HG03103 (cell line): Measurements from ENCODE around the gene EXOC4.

Experiments
- ATAC-seq: cut with Tn5 transposase; IDR thresholded peaks from one replicate; pipeline ENCODE4 v1.9.1; 2021; ENCODE audit warnings: low read depth; ENCODE audit not compliant: unreplicated experiment

EXOC4 gene

GRCh38 chr7:134037991-134038390 lies 785.1 kb downstream of the EXOC4 start:
- no peak for ATAC-seq

DNA sequence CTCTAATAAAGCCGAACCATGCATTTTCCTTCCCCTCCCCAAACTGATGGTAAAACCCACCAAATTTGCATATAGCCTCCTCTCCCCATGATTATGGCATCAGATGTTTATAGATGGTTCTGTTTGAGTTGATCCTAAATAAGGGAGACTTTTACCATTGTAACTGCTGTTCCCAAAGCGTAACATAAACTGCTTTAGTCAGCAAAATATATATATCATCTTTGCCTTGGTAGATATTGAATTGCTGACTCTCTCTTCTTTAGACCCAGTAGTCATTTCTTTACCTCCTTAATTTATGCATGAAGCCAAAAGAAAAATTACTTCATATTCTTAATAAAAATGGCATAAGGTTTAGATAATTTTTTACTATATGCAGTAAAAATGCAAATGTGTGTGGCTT lies 788.1 kb downstream of the EXOC4 start:
- ATAC-seq: no peak

- ATAC-seq: no peak
Measured at GRCh38 chr7:134041477-134041876, 788.6 kb downstream of the EXOC4 start.

DNA sequence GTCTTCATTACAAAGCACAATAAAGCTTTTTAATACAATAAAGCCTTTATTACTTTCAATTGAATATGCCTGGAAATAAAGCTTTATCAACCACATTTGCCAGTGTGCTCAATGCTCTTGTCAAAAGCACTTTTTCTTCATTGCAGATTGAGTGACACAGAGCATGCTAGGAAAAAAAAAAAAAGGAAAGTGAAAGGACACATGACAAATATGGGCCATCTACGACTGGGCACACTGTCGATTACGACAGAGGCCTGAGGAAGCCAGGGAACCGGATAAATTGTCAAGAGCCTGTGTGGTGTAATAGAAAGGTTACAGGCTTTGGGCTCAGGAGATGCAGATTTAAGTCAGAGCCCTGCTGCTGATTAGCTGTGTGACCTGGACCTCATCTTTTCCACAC lies 789.4 kb downstream of the EXOC4 start:
- no peak for ATAC-seq

DNA sequence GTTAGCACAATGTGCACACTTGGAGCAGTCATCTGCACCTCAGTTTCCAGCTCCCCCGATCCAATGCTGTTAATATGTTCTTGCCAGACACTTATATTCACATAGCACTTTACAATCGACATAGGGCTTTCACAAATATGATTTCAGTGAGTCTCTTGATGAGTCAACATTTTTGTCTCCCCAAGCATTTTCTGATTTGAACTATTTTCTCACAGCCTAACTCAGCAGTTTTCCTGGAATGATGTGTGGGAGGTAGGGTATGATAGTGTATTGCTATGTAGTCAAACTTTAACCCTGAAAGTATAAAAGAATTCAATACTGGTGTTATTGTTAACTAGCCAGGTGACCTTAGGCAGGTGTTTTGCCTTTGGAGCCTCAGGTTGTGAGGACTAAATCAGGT lies 791.8 kb downstream of the EXOC4 start:
- no peak for ATAC-seq

DNA sequence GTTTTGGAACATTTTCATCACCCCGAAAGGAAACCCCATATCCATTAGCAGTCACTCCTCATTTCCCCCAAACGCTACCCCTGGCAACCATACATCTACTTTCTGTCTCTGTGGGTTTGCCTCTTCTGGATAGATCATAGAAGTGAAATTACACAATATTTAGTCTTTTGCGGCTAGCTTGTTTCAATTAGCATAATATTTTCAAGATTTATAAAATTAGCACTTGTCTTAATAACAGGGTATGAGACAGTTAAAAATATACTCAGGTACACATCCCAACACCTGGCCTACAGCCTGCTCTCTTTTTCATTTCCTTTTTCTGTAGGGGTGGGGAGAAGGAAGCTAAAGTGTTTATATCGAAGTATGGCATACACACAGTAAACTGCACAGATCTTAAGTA lies 792.8 kb downstream of the EXOC4 start:
- ATAC-seq: no peak

- no peak for ATAC-seq
Measured at GRCh38 chr7:134046594-134047128, 793.8 kb downstream of the EXOC4 start.

DNA sequence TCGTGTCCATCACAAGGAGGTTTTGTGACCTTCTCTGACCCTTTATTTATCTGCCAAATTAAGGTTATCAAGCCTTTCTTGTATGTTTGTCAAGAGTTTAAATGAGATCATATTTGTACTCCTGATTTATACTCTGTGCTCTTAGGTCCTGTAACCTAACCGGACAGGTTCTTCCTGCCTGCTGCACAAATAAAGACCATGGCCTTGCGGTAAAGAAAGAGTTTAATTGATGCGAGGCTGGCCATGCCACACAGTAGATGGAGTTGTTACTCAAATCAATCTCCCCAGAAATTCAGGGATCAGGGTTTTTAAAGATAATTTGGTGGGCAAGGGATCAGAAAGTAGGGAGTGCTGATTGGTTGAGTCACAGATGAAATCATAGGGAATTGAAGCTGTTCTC lies 794.8 kb downstream of the EXOC4 start:
- ATAC-seq: no peak

GRCh38 chr7:134048166-134048565 lies 795.3 kb downstream of the EXOC4 start:
- ATAC-seq: no peak

GRCh38 chr7:134051020-134051419 lies 798.1 kb downstream of the EXOC4 start:
- no peak for ATAC-seq

DNA sequence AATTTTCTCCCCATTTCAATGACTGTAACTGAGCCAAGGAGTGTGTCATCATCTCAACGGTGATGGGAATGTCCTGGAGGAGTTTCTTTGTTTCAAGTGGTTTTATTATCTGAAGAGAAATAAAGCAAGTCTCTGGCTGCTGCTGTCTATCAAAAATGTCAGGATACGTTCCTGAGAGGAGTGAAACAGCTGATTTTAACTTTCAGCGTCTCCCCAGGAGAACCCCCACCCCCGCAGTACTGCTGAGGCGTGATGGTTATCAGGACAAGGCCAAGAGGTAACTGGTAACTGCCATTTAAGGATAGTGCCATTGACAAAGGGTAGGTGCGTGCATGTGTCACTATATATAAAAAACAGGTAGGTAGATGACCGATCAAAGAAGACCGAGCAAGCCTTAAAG lies 803.9 kb downstream of the EXOC4 start:
- ATAC-seq: no peak

DNA sequence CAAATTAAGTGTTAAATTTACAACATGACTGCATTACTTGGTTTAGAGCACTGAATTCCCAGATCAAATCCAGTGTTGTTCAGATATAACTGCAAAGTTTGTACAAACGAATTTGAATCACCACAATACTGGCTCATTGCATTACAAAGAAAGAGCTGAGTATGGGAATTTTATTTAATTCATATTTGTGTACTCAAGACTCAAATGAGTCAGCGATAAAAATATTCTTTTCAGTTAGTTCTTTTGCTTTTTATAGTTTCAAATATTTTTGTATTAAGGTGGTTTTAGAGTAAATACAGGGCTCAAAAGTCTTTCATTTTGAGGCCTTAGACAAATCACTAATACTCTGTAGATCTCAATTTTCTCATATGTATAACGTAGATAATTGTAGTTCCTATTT lies 805.6 kb downstream of the EXOC4 start:
- ATAC-seq: no peak

DNA sequence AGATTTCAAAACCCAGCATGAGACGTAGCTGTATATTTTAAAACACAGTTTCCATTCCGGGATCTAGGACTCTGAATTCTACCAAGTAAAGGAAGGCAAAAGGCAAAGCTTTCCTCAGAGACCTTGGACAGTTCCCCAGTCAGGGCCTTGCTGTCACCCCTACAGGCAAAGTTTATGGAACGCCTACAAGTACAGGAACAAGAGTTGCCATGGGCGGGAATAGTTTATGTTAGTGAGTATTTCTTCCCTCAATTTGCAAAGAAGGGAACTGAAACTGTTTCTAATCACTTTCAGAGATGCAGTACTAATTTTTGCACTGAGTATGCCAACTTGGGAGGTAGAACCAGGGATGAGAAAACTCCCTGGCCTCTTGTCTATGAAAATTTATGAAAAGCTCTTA lies 806.1 kb downstream of the EXOC4 start:
- no peak for ATAC-seq

- ATAC-seq: no peak
Measured at GRCh38 chr7:134059921-134060320, 807.0 kb downstream of the EXOC4 start.

DNA sequence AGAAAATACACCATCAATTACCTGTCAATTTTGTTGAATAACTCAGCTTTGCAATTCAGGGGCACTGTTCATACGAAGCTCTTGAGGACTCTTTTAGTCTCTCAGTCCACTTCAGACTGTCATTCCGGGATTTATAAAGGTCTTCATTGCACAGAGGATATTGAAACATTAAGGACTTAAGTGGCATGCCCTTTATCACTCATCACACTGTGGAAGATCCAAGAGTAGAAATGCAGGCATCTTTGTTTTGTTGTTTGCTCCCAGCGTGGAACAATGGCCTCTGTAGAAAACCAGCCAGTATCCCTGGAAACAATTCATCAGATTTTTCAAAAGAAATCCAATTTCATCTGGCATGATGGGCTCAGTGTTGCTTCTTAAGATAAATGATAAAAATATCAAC lies 808.0 kb downstream of the EXOC4 start:
- no peak for ATAC-seq

GRCh38 chr7:134062460-134062859 lies 809.6 kb downstream of the EXOC4 start:
- no peak for ATAC-seq

DNA sequence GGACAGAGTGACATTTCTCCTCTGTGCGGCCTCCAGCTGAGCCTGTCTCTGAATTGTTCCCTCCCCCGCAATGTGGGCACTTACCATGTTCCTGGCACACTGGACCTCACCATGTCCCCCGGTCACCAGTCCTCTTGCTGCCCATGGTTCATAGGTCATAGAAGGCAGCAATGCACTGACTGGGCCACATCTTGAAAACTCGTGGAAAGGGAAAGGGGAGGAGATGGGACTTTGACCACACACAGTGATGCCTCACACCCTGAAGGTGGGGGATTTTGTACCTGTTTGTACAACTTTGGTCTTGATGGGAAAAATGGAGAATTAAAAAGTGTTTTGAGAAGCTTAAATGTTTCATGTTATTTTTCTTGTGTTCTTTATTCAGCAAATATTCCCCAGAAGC lies 812.5 kb downstream of the EXOC4 start:
- ATAC-seq: no peak

DNA sequence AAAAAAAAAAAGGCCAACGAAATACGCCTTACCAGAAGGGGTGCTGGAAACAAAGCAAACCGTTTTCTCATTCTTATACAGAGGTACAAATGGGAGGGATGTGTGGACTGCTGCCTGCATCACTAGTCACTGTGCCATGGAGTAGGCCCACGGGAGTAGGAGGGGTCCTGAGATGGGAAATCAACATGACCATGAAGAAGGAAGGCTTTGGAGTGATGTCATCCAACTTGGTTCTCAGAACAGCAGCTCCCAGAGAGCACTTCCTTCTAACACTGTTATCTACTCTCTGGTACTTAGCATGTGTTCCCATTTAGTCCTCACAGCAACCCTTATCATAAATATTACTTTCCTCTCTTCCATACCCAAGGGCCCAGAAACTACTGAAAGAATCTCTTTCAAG lies 814.3 kb downstream of the EXOC4 start:
- ATAC-seq: no peak

- ATAC-seq: no peak
Measured at GRCh38 chr7:134068670-134069069, 815.8 kb downstream of the EXOC4 start.

DNA sequence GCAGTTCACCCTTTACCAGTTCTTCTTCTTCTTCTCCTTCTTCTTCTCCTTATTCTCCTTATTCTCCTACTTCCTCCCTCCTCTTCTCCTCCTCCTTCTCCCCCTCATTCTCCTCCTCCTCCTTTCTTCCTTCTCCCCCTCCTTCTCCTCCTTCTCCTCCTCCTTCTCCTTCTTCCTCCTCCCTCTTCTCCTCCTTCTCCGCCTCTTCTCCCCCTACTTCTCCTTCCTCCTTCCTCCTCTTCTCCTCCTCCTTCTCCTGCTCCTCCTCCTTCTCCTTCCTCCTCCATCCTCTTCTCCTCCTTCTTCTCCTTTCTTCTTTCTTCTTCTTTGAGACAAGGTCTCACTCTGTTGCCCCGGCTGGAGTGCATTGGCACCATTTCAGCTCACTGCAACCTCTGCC lies 816.3 kb downstream of the EXOC4 start:
- ATAC-seq: no peak

- no peak for ATAC-seq
Measured at GRCh38 chr7:134070673-134071072, 817.8 kb downstream of the EXOC4 start.

GRCh38 chr7:134071355-134072331 lies 818.8 kb downstream of the EXOC4 start:
- ATAC-seq: peak; percentile 80
